Neural crest cell (in vitro differentiated cells): ENCODE data around the gene SUN5. TPM values are rescaled to one million over a fixed set of nuclear protein-coding genes. Genes with fewer than 3 reads are reported as not detected.

Source experiments
- DNase-seq: peaks from one replicate; pipeline ENCODE4 v3.0.0; 2021; ENCODE audit warnings: low read depth, mixed read lengths, low spot score
- H3K27ac Mint-ChIP-seq: one replicate; pipeline ENCODE4 v1.8.0; 2021; ENCODE audit warnings: mild to moderate bottlenecking, mixed read lengths; ENCODE audit not compliant: unreplicated experiment
- H3K27me3 Mint-ChIP-seq: 2 replicates; pipeline ENCODE4 v1.8.0; 2021; ENCODE audit warnings: low read depth, mild to moderate bottlenecking, mixed read lengths
- H3K36me3 Mint-ChIP-seq: 2 replicates; pipeline ENCODE4 v1.8.0; 2021; ENCODE audit warnings: low read depth, mild to moderate bottlenecking, mixed read lengths
- H3K4me1 Mint-ChIP-seq: 2 replicates; pipeline ENCODE4 v1.8.0; 2021; ENCODE audit warnings: mixed read lengths
- H3K4me3 Mint-ChIP-seq: one replicate; pipeline ENCODE4 v1.8.0; 2021; ENCODE audit warnings: mild to moderate bottlenecking, mixed read lengths
- H3K9me3 Mint-ChIP-seq: 2 replicates; pipeline ENCODE4 v1.8.0; 2021; ENCODE audit warnings: mixed read lengths
- total RNA-seq: library from RNA; stranded (reverse); gene quantifications from 2 replicates; pipeline ENCODE4 v1.2.1, GENCODE V29; 2021
- TF ChIP-seq, protein P1 (sequence below): fragments of 200-600 bp; sonication (generic); conservative IDR thresholded peaks from 2 replicates; pipeline ENCODE4 v1.5.0; 2021; ENCODE audit warnings: antibody characterized with exemption, mild to moderate bottlenecking

SUN5 gene
- total RNA-seq, 1 donor from 2014 or later, result not detected

DNA sequence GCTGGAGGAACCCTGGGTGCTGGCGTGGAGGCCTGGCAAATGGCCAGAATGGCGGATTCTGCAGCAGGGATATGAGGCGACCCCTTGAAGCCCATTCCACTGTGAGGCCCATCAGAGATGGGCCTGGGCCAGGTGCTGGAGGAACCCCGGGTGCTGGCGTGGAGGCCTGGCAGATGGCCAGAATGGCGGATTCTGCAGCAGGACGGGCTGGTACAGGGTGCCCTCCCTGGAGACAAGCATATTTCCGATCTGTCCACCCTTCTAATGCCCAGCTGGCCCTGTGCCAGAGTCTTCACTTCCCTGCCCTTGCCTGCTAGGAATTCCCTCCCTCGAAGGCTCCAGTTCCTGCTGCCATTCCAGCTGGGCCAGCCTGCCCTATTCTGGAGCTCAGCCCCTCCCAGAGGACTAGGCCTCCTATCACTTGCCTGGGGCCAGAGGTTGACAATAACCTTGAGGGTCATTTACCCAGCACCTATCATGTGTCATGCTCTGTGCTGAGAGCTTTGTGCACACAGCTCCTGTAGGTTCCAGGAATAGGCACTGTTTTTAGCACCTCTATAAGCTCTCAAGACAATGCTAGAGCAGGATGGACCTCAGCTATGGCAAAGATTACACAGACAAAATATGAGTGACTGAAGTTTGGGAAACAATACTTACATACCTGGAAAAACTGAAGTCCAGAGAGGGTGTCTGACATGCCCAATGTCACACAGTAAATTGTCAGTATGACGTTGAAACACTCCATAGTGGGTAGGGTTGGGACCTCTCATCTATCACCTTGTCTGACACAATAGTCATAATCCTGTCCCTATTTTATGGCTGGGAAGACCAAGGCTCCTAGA is 21.4 kb downstream of the SUN5 start:
- no peaks in the 10 kb centered on the region for H3K36me3 Mint-ChIP-seq
- no peaks in the 10 kb centered on the region for H3K9me3 Mint-ChIP-seq
- H3K4me1 Mint-ChIP-seq, result peaks cover 50% of the 10 kb centered on the region
- H3K4me3 Mint-ChIP-seq, result no peak overlapping the region
- no peaks in the 10 kb centered on the region for H3K27me3 Mint-ChIP-seq
- TF ChIP-seq, protein P1, sequence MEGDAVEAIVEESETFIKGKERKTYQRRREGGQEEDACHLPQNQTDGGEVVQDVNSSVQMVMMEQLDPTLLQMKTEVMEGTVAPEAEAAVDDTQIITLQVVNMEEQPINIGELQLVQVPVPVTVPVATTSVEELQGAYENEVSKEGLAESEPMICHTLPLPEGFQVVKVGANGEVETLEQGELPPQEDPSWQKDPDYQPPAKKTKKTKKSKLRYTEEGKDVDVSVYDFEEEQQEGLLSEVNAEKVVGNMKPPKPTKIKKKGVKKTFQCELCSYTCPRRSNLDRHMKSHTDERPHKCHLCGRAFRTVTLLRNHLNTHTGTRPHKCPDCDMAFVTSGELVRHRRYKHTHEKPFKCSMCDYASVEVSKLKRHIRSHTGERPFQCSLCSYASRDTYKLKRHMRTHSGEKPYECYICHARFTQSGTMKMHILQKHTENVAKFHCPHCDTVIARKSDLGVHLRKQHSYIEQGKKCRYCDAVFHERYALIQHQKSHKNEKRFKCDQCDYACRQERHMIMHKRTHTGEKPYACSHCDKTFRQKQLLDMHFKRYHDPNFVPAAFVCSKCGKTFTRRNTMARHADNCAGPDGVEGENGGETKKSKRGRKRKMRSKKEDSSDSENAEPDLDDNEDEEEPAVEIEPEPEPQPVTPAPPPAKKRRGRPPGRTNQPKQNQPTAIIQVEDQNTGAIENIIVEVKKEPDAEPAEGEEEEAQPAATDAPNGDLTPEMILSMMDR, result no peak
- no peak overlapping the region for H3K27ac Mint-ChIP-seq
- DNase-seq, result no peak

DNA sequence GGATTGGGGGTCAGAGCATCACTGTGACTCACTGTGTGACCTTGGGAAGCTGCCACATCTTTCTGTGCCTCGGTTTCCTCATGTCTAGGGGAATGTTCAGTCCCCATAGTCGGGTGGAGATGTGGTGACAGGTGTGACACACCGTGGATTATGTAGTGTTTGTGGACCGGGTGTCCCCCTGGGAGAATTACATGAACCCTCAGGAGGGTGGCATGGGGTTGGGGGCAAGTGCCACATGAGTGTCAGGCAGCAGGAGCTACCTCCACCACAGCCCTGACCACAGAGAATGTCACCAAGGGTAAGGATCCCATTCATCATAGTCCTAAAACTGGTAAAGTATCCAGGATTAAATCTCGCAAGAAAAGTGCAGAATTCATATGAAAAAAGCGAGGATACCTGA is 23.2 kb downstream of the SUN5 start:
- Mint-ChIP-seq H3K36me3 (no peaks in the 10 kb centered on the region), H3K27ac (peak overlapping the region; percentile 81), H3K9me3 (no peaks in the 10 kb centered on the region), H3K4me1 (peaks cover 63% of the 10 kb centered on the region), H3K4me3 (no peak overlapping the region), H3K27me3 (no peaks in the 10 kb centered on the region)
- no peak for DNase-seq
- TF ChIP-seq, protein P1, result no peak

DNA sequence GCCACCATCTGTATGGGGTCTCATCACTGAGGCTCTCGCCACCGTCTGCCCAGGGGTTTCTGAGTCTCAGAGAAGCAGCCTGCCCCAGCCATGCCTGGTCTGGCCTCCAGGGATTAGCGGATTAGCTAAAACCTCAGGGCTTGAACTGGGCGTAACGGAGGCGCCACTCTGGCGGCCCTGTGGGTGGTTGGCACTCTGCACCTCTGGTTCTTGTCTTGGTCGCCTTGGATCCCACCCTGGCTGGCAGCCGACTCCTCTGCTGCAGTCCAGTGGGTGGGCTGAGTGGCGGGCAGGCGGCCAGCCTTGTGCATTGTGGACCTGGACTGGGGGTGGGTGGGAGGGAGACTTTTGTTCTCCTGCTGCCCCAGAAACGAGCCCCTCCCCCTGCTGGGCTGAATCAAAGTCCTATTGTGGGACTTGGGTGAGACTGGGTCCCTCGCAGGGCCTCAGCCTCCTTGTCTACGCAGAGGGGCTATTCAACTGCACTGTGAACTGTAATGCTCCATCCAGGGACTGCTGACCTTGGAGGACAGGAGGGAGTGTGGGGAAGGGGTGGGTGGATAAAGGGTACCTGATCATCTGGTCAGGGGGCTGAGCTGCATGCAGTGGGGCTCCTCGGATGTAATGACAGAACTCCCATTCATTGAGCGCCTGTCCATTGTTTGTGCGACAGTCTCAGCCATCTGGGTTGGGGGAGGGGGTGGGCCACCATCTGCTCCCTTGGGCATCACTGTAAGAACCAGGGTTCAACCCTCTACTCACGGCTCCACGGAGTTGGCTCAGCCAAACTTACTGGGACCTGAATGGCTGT is 23.9 kb downstream of the SUN5 start:
- Mint-ChIP-seq H3K9me3 (no peaks in the 10 kb centered on the region), H3K4me1 (peaks cover 63% of the 10 kb centered on the region), H3K27ac (peak overlapping the region; percentile 81), H3K27me3 (no peaks in the 10 kb centered on the region), H3K4me3 (no peak overlapping the region), H3K36me3 (no peaks in the 10 kb centered on the region)
- TF ChIP-seq, protein P1, result no peak
- DNase-seq, result peak; percentile 54

DNA sequence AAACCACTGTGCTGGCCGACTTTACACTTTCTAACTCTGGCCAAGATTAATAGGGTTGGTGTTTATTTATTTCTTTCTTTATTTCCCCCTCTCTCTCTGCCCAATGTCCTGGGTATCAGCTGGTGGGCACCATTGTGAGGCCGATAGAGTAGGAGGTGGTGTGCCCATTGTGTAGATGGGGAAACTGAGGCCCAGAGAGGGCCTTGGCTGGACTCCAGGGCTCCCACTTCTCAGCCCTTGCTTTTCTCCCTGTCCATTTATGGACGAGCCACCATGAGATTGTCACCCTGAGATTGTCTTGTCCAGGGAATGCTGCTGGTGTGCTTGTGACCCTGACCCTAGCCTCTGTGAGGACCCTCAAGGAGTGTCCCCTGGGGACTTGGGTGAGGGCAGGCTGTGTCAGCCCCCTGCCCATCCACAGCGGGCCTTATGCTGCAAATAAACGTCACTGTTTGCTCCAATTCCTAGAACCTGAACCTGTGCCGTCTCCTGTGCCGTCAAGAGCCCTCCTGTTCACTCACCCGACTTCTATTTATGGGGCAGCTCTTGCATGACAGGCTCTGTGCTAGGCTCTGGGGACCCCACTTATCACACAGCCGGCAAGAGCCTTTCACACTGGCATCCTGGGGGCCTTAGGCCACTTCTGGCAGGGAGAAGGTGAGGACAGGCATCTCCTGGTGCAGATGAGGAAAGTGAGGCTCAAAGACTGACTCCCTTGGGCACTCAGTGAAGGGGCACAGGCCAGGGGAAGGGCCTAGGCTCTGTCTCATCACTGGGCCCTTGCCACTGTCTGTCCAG is 24.8 kb downstream of the SUN5 start:
- Mint-ChIP-seq H3K4me3 (no peak overlapping the region), H3K9me3 (no peaks in the 10 kb centered on the region), H3K36me3 (no peaks in the 10 kb centered on the region), H3K27me3 (no peaks in the 10 kb centered on the region), H3K27ac (no peak overlapping the region), H3K4me1 (peaks cover 68% of the 10 kb centered on the region)
- no peak for DNase-seq
- TF ChIP-seq, protein P1, result no peak

DNA sequence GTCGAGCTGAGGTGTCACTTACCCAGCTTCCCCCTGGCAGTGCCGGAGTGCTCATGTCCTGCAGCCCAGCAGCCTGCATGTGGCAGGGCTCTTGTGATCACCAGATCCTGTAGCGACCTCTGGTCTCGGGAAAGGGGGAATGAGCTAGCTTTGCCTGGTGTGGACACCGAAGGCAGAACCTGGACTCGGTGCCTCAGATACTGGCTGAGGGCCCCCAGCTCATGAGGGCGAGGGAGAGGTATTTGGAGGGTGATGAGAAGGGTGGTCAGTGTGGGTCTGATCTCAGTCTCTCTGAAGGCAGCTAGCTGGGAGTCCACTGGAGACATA is 26.3 kb downstream of the SUN5 start:
- H3K27ac Mint-ChIP-seq, result no peak overlapping the region
- TF ChIP-seq, protein P1, result no peak
- H3K4me1 Mint-ChIP-seq, result peaks cover 60% of the 10 kb centered on the region
- no peak for DNase-seq
- H3K27me3 Mint-ChIP-seq, result no peaks in the 10 kb centered on the region
- H3K4me3 Mint-ChIP-seq, result no peak overlapping the region
- H3K36me3 Mint-ChIP-seq, result no peaks in the 10 kb centered on the region
- no peaks in the 10 kb centered on the region for H3K9me3 Mint-ChIP-seq
